ENCODE measurements around the gene IGFALS.

The IGFALS gene

DNA sequence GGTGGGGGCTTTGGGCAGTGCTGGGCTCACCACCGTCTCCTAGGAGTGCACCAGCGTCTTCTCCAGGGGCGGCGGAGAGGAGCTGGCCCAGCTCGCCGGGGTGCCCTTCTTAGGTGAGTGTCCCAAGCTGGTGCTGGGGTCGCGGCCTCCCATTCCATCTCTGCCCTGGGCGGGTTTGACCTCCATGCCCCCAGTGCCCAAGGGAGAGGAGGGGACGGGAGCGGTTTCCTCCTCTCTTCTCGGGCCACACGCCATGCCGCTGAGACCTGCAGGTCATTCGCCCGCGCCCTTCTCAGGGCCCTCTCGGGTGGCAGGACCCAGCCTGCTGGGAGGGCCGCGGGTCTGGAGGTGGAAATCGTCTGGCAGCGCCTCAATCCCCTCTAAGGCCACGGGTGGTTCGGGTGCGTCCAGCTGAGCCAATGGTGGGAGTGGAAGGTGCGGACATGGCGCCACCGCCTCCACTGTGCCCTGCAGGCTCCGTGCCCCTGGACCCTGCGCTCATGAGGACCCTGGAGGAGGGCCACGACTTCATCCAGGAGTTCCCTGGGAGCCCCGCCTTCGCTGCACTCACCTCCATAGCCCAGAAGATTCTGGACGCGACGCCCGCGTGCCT, 5.3 kb downstream of the IGFALS start:
- no peak for DNase-seq

DNA sequence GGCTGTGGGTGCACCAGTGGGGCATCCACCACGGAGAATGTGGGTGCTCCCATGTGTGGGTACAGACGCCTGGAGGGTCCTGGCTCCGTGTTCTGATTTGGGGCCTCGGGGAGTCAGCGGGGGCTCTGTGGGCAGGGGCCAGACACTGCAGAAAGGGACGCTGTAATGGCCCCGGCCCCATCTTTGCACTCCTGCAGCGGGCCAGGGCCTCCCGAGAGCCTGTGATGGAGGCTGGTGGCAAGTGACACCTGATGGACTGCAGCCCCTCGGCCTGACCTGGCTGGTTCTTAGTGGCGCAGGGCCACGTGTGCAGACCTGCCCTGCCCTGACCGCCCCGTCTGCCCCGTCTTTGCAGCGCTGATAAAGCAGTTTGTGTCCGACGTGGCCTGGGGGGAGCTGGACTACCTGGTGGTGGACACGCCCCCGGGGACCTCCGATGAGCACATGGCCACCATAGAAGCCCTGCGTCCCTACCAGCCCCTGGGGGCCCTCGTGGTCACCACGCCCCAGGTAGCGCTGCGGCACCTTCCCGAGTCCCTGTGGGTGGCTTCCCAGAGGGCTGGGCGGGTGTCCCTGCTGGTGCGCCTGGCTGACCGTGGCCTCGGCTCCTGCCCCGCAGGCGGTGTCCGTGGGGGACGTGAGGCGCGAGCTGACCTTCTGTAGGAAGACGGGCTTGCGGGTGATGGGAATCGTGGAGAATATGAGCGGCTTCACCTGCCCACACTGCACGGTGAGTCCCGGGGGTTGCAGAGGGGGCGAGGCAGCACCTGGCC, 6.0 kb downstream of the IGFALS start:
- DNase-seq, result no peak

DNA sequence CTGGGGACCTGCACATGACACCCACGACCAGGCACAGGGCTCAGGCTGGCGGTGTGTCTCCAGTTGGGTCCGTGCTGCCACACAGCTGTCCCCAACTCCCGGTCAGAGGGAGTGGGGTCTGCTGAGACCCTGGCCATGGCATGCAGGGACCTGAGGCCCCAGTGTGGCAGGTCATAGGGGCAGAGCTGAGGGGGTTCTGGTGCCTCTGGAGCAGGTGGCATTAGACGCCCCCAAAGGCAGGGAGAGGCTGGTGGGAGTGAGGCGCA, 6.5 kb downstream of the IGFALS start:
- no peak for DNase-seq

DNA sequence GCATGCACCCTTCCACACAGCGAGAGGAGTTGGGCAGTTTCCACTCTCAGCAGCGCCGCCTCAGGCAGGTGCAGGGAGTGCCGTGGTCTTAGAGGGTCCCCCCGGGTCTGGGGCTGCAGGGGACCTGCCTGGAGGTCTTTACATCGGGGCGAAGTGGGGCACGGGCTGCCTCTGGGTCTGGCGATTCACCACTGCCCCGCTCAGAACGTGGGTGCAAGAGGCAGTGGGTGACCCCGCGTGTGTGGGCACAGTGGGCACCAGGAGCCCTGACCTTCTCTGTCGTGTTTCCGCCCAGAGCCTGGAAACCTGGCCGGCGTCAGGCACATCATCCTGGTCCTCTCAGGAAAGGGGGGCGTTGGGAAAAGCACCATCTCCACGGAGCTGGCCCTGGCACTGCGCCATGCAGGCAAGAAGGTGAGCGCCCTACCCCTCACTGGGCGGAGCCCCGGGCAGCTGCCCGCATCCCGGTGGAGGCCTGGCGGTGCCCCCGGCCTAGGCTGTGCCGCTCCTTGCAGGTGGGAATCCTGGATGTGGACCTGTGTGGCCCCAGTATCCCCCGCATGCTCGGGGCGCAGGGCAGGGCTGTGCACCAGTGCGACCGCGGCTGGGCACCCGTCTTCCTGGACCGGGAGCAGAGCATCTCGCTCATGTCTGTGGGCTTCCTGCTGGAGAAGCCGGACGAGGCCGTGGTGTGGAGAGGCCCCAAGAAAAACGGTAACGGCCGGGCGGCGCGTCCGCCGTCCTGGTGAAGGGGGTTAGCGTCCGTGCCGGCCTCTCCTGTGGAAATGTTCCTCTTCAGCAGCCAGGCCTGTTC, 7.1 kb downstream of the IGFALS start:
- DNase-seq, result no peak

DNA sequence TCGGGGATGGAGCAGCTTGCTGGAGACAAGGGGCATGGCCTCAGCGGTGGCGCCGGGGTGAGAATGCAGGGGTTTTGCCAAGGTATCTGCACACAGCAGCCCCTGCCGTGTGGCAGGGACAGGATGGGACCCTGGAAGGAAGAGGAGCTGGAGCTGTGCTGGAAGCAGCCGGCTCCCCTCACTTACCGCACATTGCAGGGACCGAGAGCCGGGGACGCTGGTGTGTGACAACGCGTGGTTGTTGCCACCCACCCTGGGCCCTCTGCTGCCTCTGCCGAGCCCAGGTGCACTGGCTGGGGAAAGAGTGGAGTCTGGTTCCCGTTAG, 7.7 kb downstream of the IGFALS start:
- DNase-seq, result no peak

DNA sequence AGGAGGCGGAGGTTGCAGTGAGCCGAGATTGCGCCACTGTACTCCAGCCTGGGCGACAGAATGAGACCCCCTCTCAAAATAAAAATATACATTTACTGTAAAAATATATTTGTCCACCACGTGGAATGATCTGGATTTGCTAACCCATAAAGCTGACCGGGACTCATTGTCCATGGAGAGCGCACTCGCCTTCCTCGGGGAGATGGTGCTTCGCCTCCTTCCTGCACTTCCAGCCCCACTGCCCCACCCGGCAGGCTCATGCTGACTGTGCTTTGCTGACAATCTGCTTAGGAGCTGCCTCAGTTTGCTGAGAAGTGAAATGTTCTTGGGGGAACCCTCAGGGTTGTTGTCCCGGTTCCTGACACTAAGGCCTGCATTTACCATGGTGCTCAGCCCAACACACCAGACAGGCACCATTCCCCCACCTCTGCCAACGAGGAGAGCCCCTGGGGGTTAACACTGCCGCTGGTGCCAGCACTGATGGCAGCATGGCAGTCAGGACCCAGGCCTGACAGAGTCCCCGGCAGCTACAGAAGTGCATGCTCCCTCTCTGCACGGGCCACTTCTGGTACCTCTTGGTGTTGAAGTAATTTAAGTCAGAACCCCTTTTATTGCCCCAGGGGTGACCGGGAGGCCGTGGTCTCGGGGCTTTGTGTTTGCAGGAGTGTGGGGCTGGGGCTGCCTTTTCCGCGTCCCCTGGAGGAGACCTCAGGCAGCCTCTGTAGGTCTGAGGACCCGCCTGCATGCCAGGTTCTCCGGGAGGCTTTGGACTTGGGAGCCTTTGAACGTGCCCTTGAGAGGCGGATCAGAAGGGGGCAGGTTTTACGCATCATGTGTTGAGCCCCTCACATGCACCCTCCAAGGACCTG, 8.3 kb downstream of the IGFALS start:
- no peak for DNase-seq

DNA sequence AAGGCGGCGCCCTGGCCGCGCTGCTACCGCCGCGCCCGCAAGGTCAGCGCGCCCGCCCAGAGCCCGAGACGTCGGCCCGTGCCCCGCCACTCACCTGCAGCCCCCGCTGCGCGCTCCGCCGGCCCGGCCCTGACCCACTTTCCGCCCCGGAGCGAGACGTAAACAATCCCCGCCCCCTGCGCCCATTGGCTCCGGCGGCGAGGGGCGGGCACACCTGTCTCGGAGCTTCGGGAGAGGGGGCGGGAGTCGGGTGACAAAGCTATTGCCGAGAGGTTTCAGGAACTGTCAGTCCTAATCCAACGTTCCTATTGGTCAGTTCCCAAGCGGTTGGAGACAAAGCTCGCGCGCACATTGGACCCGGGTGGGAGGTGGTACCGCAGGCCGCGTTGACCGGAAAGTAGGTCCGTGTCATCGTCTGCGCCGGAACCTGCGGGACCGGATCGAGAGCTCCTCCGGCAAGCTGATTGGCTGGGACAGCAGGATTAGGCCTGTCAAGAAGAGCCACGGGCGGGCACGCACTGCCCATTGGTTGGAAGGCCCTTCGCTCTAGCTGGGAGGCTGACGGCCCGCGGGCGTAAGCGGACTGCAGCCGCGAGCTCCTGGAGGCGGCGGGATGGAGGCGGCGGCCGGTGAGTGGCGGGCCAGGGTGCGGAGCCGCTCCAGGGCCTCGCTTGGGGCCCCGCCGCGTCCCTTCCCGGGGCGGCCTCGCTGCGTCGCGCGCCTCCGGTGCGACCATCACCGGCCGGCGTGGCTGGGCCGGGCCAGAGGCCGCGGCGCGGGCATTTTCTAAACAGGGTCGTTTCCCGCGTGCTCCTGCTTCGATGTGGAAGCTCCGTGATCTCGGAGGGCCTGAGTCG, 10.9 kb downstream of the IGFALS start, which contains the start of the genes NUBP2 and SPSB3:
Gene NUBP2 (plus strand): TSS at position 553 of the 857 bp plus-strand sequence. CDS start 61 bp downstream, at position 614.
Gene SPSB3 (minus strand): TSS at position 164 of the 857 bp plus-strand sequence. CDS start 1,088 bp downstream, outside the sequence.
- DNase-seq, result peak; percentile 97

DNA sequence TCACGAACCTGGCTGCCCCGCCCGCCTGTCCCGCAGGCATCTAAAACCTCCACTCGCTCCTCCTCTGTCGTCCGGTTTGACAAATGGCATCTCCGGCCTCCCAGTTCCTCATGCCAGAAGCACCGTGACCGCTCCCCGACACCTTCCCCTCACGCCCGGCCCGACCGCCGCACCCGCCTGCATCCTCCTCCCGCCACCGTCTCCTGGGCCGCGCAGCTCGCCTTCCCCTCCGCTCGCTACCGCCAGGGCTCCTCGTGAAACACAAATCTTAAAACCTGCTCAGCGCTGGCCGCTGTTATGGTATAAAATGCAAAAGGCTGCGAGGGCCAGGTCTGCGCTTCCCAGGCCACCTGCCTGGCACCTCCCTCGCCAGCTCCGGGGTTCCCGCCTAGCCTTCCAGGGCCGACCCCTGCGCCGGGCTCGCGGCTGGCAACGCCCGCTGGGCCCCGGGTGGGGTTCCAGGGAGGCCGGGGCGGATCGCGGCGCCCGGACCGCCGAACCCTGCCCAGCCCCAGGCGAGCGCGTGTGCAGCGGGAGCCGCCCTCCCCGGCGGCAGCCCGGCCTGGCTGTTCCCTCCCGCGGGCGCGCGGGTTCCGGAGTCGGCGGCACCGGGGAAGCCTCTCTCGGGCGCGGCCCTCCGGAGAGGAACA, 11.6 kb downstream of the IGFALS start:
- no peak for DNase-seq

DNA sequence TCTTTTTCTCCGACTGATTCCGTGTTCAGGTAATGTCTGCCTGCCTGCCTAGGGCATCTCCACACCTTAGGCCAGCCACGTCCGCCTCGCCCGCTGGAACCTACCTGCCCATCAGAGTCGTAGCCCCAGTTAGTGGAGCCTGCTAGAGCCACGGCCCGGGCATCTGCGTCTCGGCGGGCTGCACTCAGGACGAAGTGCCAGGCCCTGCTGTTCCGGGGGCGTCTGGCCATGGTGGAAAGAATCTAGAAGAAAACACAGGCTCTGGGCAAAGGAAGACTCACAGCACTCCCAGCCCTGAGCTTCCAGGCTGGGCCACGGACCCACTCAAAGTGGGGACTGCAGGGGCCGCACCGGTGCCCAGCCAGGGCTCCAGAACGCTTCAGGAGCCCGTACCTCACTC, 12.3 kb downstream of the IGFALS start:
- DNase-seq, result no peak

DNA sequence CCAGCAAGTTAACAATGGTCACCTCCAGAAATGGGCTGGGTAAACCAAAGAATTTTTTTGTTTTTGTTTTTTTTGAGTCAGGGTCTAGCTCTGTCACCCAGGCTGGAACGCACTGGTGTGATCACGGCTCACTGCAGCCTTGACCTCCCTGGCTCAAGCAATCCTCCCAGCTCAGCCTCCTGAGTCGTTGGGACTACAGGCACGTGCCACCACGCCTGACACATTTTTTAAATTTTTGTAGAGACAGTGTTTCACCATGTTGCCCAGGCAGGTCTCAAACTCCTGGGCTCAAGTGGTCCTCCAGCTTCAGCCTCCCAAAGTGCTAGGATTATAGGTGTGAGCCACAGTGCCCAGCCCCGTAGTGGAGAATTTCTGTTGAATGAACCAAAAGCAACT, 12.8 kb downstream of the IGFALS start:
- no peak for DNase-seq

DNA sequence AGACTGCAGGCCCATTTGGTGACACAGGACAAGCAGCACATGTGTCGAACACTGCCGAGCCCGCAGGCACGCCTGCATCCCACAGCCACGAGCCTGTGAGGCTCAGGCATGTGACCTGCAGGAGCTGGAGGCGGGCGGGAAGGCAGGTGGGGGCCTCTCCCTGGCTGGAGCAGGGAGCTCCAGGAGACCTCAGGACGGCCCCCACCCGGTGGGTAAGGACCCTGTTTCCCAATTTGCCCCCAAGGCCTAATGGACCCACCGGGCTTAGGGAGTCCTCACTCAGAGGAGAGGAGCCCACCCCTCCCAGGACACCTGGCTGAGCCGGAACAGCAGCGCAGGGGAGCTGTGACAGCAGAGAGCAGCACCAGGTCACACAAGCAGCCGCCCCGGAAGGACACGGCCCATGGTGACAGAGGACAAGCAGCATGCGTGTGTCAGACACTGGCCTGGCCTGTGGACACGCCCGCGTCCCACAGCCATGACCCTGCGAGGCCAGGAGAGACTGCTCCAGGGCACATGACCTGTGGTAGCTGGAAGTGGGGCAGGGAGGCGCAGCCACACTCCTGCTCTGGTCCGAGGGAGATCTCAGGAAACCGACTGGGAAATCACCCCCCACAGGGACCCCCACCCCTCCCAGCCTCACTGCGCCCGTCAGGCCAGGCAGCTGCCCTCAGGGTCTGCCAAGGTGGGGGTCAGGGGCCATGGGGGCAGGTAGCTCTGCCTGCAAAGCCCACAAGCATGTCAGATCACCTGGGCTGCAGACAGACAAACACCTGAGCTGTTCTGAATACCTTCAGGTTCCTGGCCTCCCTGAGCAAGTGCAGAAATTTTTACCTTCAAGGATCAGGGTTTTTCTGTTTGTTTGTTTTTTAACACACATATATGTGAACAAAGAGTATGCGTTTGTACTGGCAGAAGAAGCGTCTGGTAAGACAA, 13.5 kb downstream of the IGFALS start:
- DNase-seq, result no peak

DNA sequence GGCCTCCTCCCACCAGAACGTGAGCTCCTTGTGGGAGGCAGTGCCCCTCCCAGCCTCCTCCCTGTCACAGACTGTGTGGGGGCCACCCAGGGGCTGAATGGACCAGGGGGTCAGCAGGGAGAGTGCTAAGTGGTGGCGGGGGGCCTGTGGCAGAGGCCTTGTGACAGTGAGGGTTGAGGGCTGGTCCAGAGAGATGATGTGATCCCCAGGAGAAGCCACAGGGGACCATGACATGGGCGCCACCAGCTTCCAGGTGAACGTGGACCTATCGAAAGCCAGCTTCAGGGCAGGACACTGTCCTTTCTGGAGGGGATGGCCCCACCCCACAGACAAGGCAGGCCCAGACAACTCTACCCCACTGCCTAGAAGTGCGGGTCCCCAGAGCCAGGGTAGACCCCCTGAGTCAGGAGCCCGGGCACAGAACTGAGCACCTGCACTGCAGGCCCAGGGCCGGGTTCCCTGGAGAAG, 14.2 kb downstream of the IGFALS start:
- DNase-seq, result no peak

DNA sequence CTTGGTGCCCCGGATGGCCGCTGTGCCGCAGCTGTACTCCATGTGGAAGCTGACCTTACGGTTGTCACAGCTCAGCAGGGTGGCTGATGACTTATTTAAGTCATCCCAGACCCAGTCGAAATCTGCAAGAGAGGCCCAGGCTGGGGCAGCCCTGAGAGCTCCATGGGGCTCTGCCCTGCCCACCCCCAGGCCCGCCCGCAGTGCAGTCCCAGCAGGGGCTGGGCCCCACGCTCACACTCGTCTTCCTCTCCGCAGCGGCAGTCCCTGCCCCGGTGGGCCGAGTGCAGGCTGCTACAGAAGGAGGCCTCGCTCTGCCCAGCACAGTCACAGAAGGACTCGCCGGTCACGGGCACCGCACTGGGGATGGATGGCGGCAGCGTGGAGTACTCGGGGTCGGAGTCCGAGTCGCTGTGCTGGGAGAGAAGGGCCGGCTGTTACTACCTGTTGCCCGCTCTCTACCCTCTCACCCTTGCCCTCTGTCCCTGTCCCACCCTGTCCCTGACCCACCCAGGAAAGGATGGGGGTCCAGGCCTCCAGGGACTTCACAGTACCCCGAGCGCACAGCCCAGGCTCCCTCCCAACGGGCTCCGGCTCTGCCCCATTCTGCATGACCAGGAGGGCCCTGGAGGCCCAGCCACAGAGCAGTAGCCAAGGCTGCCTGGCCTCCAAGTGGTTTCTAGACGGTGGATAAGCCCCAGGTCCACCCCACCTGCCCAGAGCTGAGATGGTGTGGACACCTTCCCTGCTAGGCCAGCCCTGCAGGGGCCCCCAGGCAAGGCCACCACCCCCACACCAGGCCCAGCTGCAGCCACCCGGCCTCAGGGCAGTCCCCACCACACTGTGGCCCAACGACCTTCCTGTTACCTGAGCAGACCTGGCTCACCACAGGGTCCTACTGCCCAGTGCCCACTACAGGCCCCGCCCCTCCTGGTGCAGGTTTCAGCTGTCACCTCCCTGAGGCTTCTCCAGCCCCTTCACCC, 15.0 kb downstream of the IGFALS start:
- no peak for DNase-seq

DNA sequence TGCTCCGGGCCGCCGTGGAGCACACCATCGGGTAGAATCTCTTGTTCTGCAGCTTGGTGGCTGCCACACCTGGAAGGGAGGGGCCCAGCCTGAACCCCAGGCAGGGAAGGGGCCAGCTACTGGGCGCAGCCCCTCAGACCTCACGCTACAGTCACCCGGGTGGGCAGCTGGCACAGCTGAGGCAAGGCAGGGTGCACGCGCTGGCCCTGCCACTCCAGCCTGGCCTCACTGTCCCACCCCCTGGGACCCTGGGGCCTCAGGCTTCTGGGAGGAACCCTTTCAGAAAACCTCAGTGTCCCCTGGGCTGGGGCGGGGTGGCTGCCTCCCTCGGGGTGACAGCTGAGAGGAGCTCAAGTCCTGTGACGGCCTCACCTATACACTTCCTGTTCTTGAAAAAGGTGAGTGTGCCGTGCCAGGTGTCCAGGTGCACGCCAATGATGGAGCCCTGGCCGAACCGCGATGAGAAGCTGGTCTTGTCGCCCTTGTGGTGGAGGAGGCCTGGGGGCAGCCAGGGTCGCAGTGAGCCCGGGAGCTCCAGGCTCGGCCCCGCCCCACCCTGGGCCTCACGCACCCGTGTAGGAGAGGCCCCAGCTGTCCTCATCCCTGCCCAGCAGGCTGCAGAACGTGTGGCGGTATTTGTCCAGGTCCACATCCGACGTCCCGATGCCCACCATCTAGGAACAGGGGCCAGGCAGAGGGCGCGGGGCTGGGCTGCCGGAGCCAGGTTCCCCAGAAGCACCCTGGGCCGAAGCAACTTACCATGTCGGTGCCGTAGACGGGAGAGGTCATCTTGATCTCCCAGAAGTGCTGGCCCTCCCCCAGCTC, 15.9 kb downstream of the IGFALS start:
- DNase-seq, result no peak

DNA sequence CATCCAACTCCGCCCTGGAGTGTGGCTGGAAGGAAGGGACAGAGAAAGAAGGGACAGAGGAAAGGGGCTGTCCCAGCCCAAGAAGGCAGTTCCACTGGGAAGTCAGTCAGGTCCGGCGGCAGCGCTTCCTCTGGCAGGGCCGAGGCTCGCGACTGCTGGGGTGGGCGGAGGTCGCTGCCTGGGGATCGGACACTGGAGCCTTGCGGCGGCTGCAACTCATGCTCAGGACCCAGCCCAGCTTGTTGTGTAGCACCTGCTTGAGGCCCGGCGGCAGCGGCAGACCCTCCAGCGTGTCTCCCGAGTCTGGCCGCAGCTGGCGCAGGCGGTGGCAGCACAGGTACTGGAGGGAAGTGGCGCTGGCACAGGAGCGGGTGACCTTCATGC, 16.5 kb downstream of the IGFALS start:
- no peak for DNase-seq

DNA sequence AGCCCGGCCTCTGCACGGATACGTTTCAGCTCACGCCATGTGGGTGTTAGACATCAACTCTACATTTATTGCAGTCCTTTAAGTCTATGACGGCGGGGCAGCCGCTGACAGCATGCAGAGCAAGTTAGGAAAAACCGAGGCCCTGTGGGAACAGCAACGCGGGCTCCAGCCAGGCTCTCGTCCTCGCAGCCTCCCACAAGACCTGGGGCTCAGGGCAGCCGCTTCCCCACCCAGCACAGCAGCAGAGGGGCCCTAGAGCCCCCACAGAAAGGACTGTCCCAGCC, 16.9 kb downstream of the IGFALS start:
- DNase-seq, result no peak

DNA sequence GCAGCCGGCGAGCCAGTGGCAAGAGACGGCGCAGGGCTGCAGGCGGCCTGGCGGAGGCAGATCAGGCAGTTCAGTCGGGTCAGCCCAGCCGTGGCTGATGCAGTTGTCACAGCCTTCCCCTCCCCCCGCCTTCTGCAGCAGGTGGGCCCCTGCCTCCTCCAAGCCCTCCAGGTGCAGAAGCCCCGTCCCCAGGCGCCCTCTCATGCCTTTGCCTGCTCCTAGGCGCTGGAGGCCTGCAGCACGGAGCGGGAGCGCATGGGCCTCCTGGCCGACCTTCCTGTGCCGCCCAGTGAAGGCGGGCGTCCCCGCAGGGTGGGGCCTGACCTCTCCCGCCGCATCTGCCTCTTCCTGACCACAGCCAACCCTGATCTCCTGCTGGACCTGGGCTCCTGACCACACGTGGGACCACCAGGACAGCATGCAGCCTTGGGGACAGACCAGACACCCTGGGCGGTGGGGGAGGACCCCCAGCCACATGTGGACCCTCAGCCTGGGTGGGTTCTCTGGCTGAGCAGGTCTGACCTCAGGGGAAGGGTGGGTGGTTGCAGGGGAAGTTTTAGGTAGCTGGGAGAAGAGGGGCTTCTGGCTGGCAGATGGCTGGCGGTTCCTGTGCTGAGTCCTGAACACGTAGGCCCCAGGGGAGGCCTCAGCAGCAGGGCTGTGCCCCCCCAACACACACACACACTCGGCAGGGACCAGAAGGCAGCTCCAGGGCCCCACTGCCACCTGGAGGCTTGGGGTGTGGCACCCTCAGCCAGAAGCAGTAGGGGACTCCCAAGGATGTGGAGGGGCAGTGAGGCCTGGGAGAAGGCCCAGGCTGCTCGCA, 17.4 kb downstream of the IGFALS start:
- no peak for DNase-seq

Data from NCI-H1436 treated with DMSO at 0.1 percent for 48 hours (cell line).